GM18520 (cell line): ENCODE data around the gene FBXO46.
"Not testable (repeated sequence)": the region's sequence is repeated elsewhere in the genome, so short reads cannot be mapped to it uniquely, and the experiment has no call there.

Source experiments
- ATAC-seq: cut with Tn5 transposase; IDR thresholded peaks from one replicate; pipeline ENCODE4 v1.9.1; 2021; ENCODE audit not compliant: unreplicated experiment

Gene FBXO46

GRCh38 chr19:45728683-45729082 lies 2.0 kb downstream of the FBXO46 start:
- not testable (repeated sequence) for ATAC-seq

- not testable (repeated sequence) for ATAC-seq
Measured at GRCh38 chr19:45720065-45720464, 10.6 kb downstream of the FBXO46 start.

- no peak for ATAC-seq
Measured at GRCh38 chr19:45717983-45718650, 12.6 kb downstream of the FBXO46 start.

- peak; percentile 95 for ATAC-seq
Measured at GRCh38 chr19:45717131-45717982, 13.3 kb downstream of the FBXO46 start.

GRCh38 chr19:45716359-45717130 lies 14.2 kb downstream of the FBXO46 start:
- no peak for ATAC-seq

- ATAC-seq = no peak
Measured at GRCh38 chr19:45715139-45715538, 15.6 kb downstream of the FBXO46 start.

GRCh38 chr19:45713141-45713540 lies 17.6 kb downstream of the FBXO46 start:
- no peak for ATAC-seq

- ATAC-seq = no peak
Measured at GRCh38 chr19:45712699-45713067, 18.0 kb downstream of the FBXO46 start.

- ATAC-seq = no peak
Measured at GRCh38 chr19:45711851-45712698, 18.6 kb downstream of the FBXO46 start.

- ATAC-seq = no peak
Measured at GRCh38 chr19:45710356-45711130, 20.2 kb downstream of the FBXO46 start.

GRCh38 chr19:45705710-45706415 lies 24.8 kb downstream of the FBXO46 start:
- no peak for ATAC-seq

GRCh38 chr19:45705115-45705514 lies 25.6 kb downstream of the FBXO46 start:
- ATAC-seq = no peak

- ATAC-seq = no peak
Measured at GRCh38 chr19:45701676-45702075, 29.0 kb downstream of the FBXO46 start.

- ATAC-seq = no peak
Measured at GRCh38 chr19:45693106-45693788, 37.4 kb downstream of the FBXO46 start.

GRCh38 chr19:45692187-45693105 lies 38.2 kb downstream of the FBXO46 start, which contains the start of gene QPCTL:
Gene QPCTL (plus strand): TSS chr19:45692666. CDS start chr19:45692704, 38 bp downstream.
- ATAC-seq = peak; percentile 85

GRCh38 chr19:45691516-45692186 lies 39.0 kb downstream of the FBXO46 start, which contains the start of gene SNRPD2:
Gene SNRPD2 (minus strand): TSS chr19:45691953. CDS start chr19:45691888, 65 bp downstream.
- peak; percentile 43 for ATAC-seq

- no peak for ATAC-seq
Measured at GRCh38 chr19:45687599-45687998, 43.1 kb downstream of the FBXO46 start.
